Rectal smooth muscle tissue (tissue), 1 donor: ENCODE measurements around the gene CCNDBP1.

Experiments
- H3K27ac ChIP-seq: one replicate; pipeline ENCODE4 v1.7.0; 2013; ENCODE audit warnings: low read depth, low read length, inconsistent platforms
- H3K27me3 ChIP-seq: one replicate; pipeline ENCODE4 v1.7.0; 2013; ENCODE audit warnings: low read length; ENCODE audit not compliant: control insufficient read depth, insufficient read depth
- H3K36me3 ChIP-seq: one replicate; pipeline ENCODE4 v1.7.0; 2013; ENCODE audit warnings: low read length; ENCODE audit not compliant: control insufficient read depth, insufficient read depth
- H3K4me1 ChIP-seq: one replicate; pipeline ENCODE4 v1.7.0; 2013; ENCODE audit warnings: low read length; ENCODE audit not compliant: control insufficient read depth, insufficient read depth
- H3K4me3 ChIP-seq: one replicate; pipeline ENCODE4 v1.7.0; 2013; ENCODE audit warnings: low read length
- H3K9ac ChIP-seq: one replicate; pipeline ENCODE4 v1.7.0; 2013; ENCODE audit warnings: low read length

The CCNDBP1 gene

DNA sequence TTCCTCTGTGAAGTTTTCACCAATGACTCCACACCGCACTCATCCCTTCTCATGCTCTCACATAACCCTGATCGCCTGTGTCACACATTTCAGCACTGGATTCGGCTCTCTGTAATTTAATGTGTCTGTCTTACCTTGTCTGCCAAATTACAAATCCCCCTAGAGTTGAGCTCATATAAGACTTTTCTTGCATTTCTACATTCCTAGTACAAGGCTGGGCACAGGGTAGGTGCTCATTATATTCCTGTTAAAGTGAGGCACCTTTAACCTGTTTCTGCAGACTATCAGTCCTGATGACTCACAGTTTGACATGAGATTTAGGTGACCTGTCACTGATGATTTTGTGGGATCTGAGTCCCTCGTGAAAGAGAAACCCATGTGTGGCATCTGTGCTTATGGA lies 58.9 kb downstream of the CCNDBP1 start:
- H3K9ac ChIP-seq = no peak overlapping the region
- no peaks in the 10 kb centered on the region for H3K4me1 ChIP-seq
- H3K36me3 ChIP-seq = no peaks in the 10 kb centered on the region
- no peak overlapping the region for H3K4me3 ChIP-seq
- H3K27ac ChIP-seq = no peak overlapping the region
- H3K27me3 ChIP-seq = no peaks in the 10 kb centered on the region

DNA sequence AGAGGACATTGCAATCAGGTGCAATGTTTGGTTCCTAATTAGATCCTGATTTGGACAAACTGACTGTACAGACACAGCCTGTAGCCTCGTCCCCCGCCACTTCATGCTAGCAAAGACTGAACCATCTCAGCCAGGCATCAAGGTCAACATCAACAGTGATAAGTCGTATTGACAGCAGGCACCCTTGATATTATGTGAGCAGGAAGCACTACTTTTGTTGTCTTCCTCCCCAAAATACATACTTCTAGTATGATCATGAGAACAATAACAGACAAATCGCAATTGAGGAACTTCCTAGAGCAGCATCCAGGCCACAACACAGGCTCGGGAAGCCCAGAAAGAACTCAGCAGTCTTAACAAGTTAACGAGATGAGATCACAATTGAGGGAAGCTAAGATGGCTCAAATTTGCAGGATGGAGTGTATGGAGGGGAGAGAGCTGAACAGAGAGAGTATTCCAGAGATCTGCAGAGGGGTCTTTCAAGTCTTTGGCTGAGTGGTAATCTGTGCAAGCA lies 61.1 kb downstream of the CCNDBP1 start:
- no peak overlapping the region for H3K4me3 ChIP-seq
- no peaks in the 10 kb centered on the region for H3K4me1 ChIP-seq
- no peaks in the 10 kb centered on the region for H3K36me3 ChIP-seq
- no peak overlapping the region for H3K9ac ChIP-seq
- H3K27me3 ChIP-seq = no peaks in the 10 kb centered on the region
- H3K27ac ChIP-seq = no peak overlapping the region
